Prostate gland (tissue), 2 donors: ENCODE results near the gene POFUT2.

Source experiments
- CTCF ChIP-seq, 4 experiments: fragments of 200-600 bp in 2 of 4; fragments of 450-650 bp in 2 of 4; sonication (generic) in 2 of 4; IDR thresholded peaks; 1 replicate in 3 of 4; 2 replicates in 1 of 4; pipeline ENCODE4 v1.5.1; 2016 to 2019; ENCODE audit warnings: antibody characterized with exemption in 4 of 4, mild to moderate bottlenecking in 2 of 4, moderate library complexity in 2 of 4
- POLR2A ChIP-seq: fragments of 450-650 bp; IDR thresholded peaks from one replicate; pipeline ENCODE4 v1.6.1; 2016; ENCODE audit warnings: antibody characterized with exemption, mild to moderate bottlenecking
- POLR2AphosphoS5 ChIP-seq: sonication (generic); formaldehyde crosslinking; IDR thresholded peaks from one replicate; pipeline ENCODE4 v1.6.1; 2017; ENCODE audit warnings: antibody characterized with exemption

- TF ChIP-seq CTCF (IDR thresholded peaks at IDR 0.05), result no peak
- TF ChIP-seq POLR2AphosphoS5, result no peak
- no peak for TF ChIP-seq POLR2A
Measured at GRCh38 chr21:45248893-45249381, 38.8 kb downstream of the POFUT2 start.
